GM12891 (cell line): ENCODE results near the gene DPP10.

Source experiments
- DNase-seq: peaks from one replicate; pipeline ENCODE4 v3.0.0; 2011; ENCODE audit warnings: low spot score; ENCODE audit not compliant: insufficient read length
- FAIRE-seq: peaks from 2 replicates; lab custom pipeline; 2011; peaks lifted over from hg19 to GRCh38; lab: Jason Lieb, UNC
- PAX5 ChIP-seq: IDR thresholded peaks from 2 replicates; pipeline ENCODE4 v1.6.1; 2011; ENCODE audit warnings: low read length, moderate library complexity, mild to moderate bottlenecking; ENCODE audit not compliant: insufficient read depth, severe bottlenecking
- POLR2A ChIP-seq: IDR thresholded peaks from 2 replicates; pipeline ENCODE4 v1.6.1; 2011; ENCODE audit warnings: low read depth, low read length, control low read depth
- POLR2AphosphoS5 ChIP-seq: IDR thresholded peaks from 2 replicates; pipeline ENCODE4 v1.6.1; 2011; ENCODE audit warnings: low read depth, low read length, control low read depth
- POU2F2 ChIP-seq: IDR thresholded peaks from 2 replicates; pipeline ENCODE4 v1.6.1; 2011; ENCODE audit warnings: low read depth, mild to moderate bottlenecking, control low read depth, low read length, moderate library complexity
- SPI1 ChIP-seq: IDR thresholded peaks from 2 replicates; pipeline ENCODE4 v1.6.1; 2011; ENCODE audit warnings: low read depth, low read length, control low read depth
- TAF1 ChIP-seq: IDR thresholded peaks from 2 replicates; pipeline ENCODE4 v1.6.1; 2011; ENCODE audit warnings: low read depth, low read length, control low read depth

The DPP10 gene

DNA sequence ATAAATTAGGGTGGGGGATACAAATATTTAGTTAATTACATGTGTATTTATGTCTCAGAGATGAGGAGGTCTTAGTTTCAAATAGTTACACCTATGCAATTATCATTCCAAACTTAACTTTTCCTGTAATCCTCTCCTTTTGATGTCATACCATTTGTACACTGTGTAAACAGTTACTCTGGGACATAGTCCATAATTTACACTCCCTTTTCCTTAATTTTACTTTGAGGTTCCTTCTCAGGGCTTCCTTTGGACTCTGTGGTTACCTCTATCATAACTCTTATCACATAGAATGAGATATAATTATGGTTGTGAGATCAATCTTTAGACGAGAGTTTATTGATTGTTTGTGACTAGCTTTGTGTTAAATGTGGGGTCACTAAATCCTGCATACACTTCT lies 84.4 kb downstream of the DPP10 start:
- TF ChIP-seq PAX5 (no peak), SPI1 (no peak), POLR2AphosphoS5 (no peak), TAF1 (no peak), POU2F2 (no peak), POLR2A (no peak)
- no peak for DNase-seq
- no peak for FAIRE-seq

DNA sequence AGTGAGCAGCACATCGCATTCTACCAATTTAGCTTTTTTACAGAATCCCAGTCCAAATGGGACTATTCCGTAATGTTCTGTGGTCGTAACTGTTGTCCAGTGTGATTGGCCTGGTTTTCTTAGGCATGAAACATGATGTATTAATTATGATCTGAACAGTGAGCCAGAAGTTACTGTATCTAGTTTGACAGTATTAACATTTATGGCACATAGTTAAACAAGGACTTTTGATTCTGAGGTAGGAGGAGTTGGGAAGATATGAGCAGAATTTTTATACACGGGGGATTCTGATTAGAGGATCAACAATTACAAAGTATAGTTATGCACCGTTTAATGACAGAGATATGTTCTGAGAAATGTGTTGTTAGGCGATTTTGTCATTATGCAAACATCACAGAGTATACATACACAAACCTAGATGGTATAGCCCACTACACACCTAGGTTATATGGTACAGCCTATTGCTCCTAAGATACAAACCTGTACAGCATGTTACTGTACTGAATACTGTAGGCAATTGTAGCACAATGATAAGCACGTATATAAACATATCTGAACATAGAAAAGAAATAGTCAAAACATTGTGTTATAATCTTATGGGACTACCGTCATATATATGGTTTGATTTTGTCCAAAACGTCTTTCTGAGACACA lies 85.0 kb downstream of the DPP10 start:
- FAIRE-seq (peak; percentile 35), DNase-seq (no peak)
- no peak for TF ChIP-seq SPI1
- no peak for TF ChIP-seq POU2F2

DNA sequence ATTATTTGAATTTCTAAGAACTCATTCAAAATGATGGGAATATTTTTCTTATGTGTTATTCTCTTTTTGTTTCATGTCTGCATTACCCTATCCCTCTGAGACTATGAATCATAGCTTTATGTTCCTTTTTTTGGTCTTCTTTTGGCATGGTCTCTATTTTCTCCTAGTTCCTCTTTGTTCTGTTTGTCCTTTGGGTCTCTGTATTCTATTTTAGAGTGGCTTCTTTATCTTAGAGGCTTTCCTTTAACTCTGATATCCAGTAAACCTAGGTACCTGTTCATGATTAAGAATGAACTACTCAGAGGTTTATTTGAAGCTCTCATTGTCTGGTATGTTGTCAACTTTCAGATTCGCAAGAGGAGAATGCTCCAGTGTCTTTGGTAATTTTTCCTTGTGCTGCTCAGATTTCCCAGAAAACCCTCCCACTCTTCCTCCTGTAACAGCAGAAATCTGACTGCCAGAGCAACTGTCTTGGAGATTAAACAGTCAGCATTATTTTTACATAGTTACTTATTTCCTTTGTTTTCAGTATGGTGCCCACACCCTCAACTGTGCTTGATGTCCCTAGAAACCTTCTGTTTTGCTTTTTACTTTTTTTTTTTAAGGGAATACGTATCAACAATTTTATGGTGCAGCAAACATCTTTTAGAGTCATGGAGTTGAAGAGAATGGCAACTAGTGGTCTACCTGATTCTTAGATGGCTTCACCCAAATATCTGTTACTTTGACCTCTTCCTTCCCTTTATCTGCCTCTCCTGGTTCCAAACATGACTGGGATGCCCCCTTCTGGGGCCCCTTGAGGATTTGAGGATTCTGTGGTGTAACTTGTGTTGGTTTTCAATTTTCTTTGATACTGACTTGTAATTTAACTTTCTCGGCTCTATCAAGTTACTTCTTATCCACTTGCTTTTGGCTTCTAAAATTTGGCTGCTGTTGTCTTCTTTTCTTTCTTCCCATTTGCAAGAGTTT lies 92.0 kb downstream of the DPP10 start:
- FAIRE-seq (no peak), DNase-seq (no peak)
- TF ChIP-seq SPI1 (no peak), POLR2AphosphoS5 (no peak), POU2F2 (no peak), PAX5 (no peak), TAF1 (no peak), POLR2A (no peak)

DNA sequence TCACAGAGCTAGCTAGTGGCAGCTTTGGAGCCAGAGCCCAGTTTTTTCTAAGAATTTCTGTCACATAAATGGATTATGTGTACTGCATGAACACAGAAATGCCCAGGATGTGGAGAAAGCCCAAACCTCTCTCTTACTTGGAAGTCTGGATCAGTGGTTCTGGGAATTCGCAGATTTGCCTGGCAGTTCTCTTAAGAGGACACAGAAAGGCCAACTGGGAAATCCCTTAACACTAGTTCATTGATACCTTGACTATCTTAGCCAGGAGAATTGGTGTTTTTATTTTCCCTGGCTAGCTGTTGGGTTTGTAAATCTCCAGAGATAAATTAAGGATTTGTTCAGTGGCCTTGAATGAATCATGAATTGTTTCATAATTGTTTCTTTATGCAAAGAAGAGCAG lies 95.3 kb downstream of the DPP10 start:
- FAIRE-seq: no peak
- TF ChIP-seq POU2F2 (no peak), POLR2AphosphoS5 (no peak)

DNA sequence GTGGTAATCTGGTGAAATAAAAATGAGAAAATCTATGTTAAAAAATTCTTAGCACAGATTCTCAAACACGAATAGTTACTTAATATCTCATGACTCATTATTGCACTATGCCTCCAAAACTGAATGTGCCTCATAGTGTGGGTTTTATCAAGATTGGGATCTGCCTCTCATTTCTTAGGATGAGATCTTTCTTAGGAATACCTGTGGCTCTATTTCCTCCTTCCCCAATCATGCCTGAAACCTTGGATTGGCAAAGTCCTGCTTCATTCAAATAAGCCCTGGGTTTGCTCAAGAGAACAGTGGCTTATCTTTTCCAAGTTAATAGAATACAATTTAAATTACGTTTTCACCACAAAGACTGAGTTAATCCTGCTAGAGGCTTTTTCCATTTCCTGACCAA lies 100.3 kb downstream of the DPP10 start:
- no peak for DNase-seq
- TF ChIP-seq POLR2AphosphoS5 (no peak), TAF1 (no peak), PAX5 (no peak), SPI1 (no peak), POU2F2 (no peak), POLR2A (no peak)
- FAIRE-seq: no peak

More for the DNA sequence above, 95.3 kb downstream of the DPP10 start:
- DNase-seq: no peak

DNA sequence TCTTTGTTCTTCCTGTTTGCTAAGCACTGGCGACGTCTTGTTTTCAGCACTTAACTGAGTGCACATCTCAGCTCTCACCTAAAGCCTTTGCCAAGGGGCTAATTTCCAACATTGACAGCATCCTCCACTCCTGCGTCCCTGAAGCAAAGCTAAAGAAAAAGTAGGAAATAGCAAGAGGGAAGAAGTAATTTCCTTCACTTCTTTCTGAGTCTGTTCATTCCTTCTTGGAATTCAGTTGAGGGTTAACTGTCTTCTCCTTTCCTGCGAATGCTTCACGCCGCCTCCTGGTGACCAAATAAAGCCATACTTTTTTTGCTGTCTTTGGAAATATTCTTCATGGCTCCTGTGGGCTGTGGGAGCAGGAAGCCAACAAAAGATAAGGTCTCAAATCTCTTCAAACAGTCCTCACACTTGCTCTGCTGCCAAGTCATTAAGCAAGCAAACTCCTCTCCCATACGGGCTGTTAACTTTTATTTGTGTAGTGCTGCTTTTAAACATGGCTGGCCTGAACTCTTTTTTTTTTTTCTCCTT lies 100.9 kb downstream of the DPP10 start:
- TF ChIP-seq SPI1: no peak
- no peak for TF ChIP-seq POLR2A
- FAIRE-seq (no peak), DNase-seq (no peak)

DNA sequence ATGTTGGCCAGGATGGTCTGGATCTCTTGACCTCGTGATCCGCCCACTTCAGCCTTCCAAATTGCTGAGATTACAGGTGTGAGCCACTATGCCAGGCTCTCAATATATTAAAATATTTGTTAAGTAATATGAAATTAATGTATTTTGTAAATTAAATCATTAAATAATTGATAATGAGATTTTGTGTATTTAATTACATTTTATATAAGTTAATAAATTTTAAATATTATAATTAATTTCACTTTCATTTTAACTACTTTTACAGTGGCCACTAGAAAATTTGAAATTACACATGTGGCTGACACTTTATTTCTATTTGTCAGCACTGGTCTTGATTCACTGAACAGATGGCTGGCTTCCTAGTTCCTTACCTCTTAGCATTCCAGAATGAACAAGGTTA lies 102.6 kb downstream of the DPP10 start:
- FAIRE-seq (no peak), DNase-seq (no peak)
- TF ChIP-seq TAF1 (no peak), POLR2AphosphoS5 (no peak), POLR2A (no peak)

DNA sequence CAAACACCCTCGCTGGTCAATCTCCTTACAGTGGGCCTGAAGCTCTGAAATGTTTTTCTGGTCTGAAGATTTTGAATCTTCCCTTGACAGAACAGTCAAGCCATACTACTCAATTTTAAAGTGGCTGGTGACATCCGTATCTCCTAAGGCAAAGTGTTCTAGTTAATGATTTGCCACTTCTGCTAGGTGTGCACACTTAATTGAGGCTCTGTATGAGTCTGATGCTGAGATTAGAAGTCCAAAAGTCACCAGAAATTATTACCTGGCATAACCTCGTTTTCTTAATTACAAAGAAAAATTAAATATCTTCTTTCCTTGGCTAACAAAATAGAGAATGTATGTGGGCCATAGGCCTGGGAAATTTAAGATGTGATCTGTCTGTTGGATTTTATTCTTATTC lies 104.1 kb downstream of the DPP10 start:
- DNase-seq (no peak), FAIRE-seq (no peak)
- TF ChIP-seq POLR2A (no peak), POLR2AphosphoS5 (no peak), PAX5 (no peak), POU2F2 (no peak), TAF1 (no peak), SPI1 (no peak)

DNA sequence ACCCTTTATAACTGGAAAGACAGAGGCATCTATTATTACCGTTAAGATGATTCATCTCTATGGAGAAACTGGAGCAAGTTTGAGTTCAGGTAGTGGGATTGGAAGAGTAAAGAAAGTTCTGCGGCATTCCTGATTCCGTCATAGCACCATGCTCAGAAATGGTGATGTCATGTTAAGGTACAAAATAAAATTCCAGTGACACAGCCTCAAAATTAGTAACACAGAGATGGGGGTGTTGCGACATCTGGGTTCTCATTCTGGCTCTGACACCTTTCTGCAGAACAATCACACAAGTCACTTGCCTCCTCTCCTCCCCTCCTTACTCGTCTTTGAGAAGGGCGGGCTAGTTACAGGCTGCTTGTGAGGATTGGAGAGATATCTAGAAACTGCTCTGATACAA lies 105.7 kb downstream of the DPP10 start:
- no peak for DNase-seq
- no peak for TF ChIP-seq SPI1
- TF ChIP-seq POLR2A: no peak
- no peak for TF ChIP-seq TAF1
- no peak for TF ChIP-seq POLR2AphosphoS5
- TF ChIP-seq POU2F2: no peak
- TF ChIP-seq PAX5: no peak
- FAIRE-seq: no peak

DNA sequence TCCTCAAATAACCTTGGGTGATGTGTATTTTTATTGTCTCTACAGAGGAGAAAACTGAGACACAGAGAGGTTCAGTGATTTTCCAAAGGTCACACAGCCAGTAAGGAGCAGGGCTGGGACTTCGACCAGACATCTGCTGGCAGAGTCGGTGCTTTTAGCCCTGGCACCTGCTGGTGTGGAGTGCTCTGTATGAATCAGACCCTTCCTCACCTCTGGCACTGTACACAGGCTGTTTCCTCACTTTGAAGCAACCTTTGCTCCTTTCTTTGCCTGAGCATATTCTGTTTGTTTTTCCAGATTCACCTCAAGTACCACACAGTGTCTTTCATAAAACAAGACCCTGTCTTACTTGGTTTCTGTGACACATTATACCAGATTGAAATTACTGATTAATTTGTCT lies 107.9 kb downstream of the DPP10 start:
- FAIRE-seq (no peak), DNase-seq (no peak)
- TF ChIP-seq SPI1 (no peak), POLR2A (no peak), POLR2AphosphoS5 (no peak), TAF1 (no peak), POU2F2 (no peak), PAX5 (no peak)
